ENCODE data around the gene RAP1GAP. TPM values are rescaled to one million over a fixed set of nuclear protein-coding genes. Genes with fewer than 3 reads are reported as not detected.

Gene RAP1GAP
- total and polyA plus RNA-seq, 4 donors = 5.6 to 64.7 (median 28.0) TPM

- no peak overlapping the region for H3K27ac ChIP-seq (ENCODE audit: low read depth in 1 of 2, low read length in 1 of 2)
- WGBS, 2 donors = 85 to 87% methylated on average over 8 of the region's 8 CpGs
- no peaks in the 10 kb centered on the region for H3K27me3 ChIP-seq (ENCODE audit: control insufficient read depth in 3 of 3, insufficient read depth in 3 of 3, low read length in 2 of 3)
- DNase-seq (no peak), ATAC-seq (ENCODE audit: insufficient read depth, low FRiP score) (no peak)
- peaks cover 0 to 11% (median 0%) of the 10 kb centered on the region in 5 donors for H3K4me1 ChIP-seq (ENCODE audit: control insufficient read depth in 5 of 5, insufficient read depth in 5 of 5, low read length in 5 of 5)
- no peaks in the 10 kb centered on the region for H3K36me3 ChIP-seq (ENCODE audit: control insufficient read depth in 4 of 4, insufficient read depth in 4 of 4, low read length in 4 of 4)
- H3K4me3 ChIP-seq = no peak overlapping the region
- H3K9me3 ChIP-seq (ENCODE audit: control insufficient read depth in 4 of 4, insufficient read depth in 3 of 4, low read length in 3 of 4) = peaks cover 0 to 2% (median 0%) of the 10 kb centered on the region in 4 donors
- H3K9ac ChIP-seq (ENCODE audit: insufficient read depth in 1 of 2, low read length in 2 of 2) = no peak overlapping the region
- TF ChIP-seq CTCF (IDR thresholded peaks at IDR 0.05; ENCODE audit: control extremely low read depth, extremely low read depth) = no peak
Observed at GRCh38 chr1:21593231-21593630, 75.9 kb downstream of the RAP1GAP start.

- Histone ChIP-seq H3K9me3 (ENCODE audit: control insufficient read depth in 4 of 4, insufficient read depth in 3 of 4, low read length in 3 of 4) (peaks cover 0 to 2% (median 0%) of the 10 kb centered on the region in 4 donors), H3K36me3 (ENCODE audit: control insufficient read depth in 4 of 4, insufficient read depth in 4 of 4, low read length in 4 of 4) (no peaks in the 10 kb centered on the region), H3K4me3 (no peak overlapping the region), H3K27ac (ENCODE audit: low read depth in 1 of 2, low read length in 1 of 2) (no peak overlapping the region), H3K9ac (ENCODE audit: insufficient read depth in 1 of 2, low read length in 2 of 2) (no peak overlapping the region), H3K27me3 (ENCODE audit: control insufficient read depth in 3 of 3, insufficient read depth in 3 of 3, low read length in 2 of 3) (no peaks in the 10 kb centered on the region), H3K4me1 (ENCODE audit: control insufficient read depth in 5 of 5, insufficient read depth in 5 of 5, low read length in 5 of 5) (peaks cover 0 to 11% (median 0%) of the 10 kb centered on the region in 5 donors)
- WGBS, 2 donors = 80 to 90% methylated on average over 12 of the region's 12 CpGs
- ATAC-seq (ENCODE audit: insufficient read depth, low FRiP score) (no peak), DNase-seq (no peak)
- no peak for TF ChIP-seq CTCF (IDR thresholded peaks at IDR 0.05; ENCODE audit: control extremely low read depth, extremely low read depth)
Observed at GRCh38 chr1:21592086-21592865, 76.9 kb downstream of the RAP1GAP start.

- Histone ChIP-seq H3K36me3 (ENCODE audit: control insufficient read depth in 4 of 4, insufficient read depth in 4 of 4, low read length in 4 of 4) (no peaks in the 10 kb centered on the region), H3K9me3 (ENCODE audit: control insufficient read depth in 4 of 4, insufficient read depth in 3 of 4, low read length in 3 of 4) (peaks cover 0 to 2% (median 0%) of the 10 kb centered on the region in 4 donors), H3K4me1 (ENCODE audit: control insufficient read depth in 5 of 5, insufficient read depth in 5 of 5, low read length in 5 of 5) (peaks cover 0 to 14% (median 0%) of the 10 kb centered on the region in 5 donors), H3K27me3 (ENCODE audit: control insufficient read depth in 3 of 3, insufficient read depth in 3 of 3, low read length in 2 of 3) (no peaks in the 10 kb centered on the region), H3K9ac (ENCODE audit: insufficient read depth in 1 of 2, low read length in 2 of 2) (no peak overlapping the region), H3K4me3 (no peak overlapping the region), H3K27ac (ENCODE audit: low read depth in 1 of 2, low read length in 1 of 2) (no peak overlapping the region)
- no peak for ATAC-seq (ENCODE audit: insufficient read depth, low FRiP score)
- TF ChIP-seq CTCF (IDR thresholded peaks at IDR 0.05; ENCODE audit: control extremely low read depth, extremely low read depth) = no peak
- 46 to 50% methylated on average over 13 of the region's 13 CpGs for WGBS, 2 donors
- DNase-seq = no peak
Observed at GRCh38 chr1:21590934-21591333, 78.2 kb downstream of the RAP1GAP start.
